ENCODE measurements around the gene HID1.

HID1 gene

GRCh38 chr17:74964988-74965622, 7.5 kb downstream of the HID1 start:
- no peak for DNase-seq

GRCh38 chr17:74964246-74964761, 8.3 kb downstream of the HID1 start:
- DNase-seq: no peak

DNA sequence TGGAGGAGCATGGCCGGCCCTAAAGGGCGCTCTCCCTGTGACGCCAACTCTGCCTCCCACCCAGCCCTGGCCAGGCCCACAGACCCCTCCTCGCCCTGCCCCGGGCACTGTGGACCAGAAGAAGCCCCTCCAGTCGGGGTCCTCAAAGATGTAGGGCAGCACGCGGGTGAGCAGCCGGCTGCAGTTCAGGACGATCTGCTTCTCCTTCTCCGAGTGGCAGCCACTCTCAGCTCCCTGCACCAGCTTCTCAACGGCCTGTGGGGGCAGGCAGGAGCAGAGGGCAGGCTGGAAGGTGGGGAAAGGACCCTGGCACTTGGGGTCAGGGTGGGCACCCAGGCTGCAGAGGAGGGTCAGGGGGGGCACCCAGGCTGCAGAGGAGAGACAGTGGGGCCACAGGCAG, 8.9 kb downstream of the HID1 start:
- DNase-seq: no peak

- no peak for DNase-seq
Observed at GRCh38 chr17:74962622-74963394, 9.8 kb downstream of the HID1 start.

- peak; percentile 83 for DNase-seq
Observed at GRCh38 chr17:74961657-74962350, 10.8 kb downstream of the HID1 start.

DNA sequence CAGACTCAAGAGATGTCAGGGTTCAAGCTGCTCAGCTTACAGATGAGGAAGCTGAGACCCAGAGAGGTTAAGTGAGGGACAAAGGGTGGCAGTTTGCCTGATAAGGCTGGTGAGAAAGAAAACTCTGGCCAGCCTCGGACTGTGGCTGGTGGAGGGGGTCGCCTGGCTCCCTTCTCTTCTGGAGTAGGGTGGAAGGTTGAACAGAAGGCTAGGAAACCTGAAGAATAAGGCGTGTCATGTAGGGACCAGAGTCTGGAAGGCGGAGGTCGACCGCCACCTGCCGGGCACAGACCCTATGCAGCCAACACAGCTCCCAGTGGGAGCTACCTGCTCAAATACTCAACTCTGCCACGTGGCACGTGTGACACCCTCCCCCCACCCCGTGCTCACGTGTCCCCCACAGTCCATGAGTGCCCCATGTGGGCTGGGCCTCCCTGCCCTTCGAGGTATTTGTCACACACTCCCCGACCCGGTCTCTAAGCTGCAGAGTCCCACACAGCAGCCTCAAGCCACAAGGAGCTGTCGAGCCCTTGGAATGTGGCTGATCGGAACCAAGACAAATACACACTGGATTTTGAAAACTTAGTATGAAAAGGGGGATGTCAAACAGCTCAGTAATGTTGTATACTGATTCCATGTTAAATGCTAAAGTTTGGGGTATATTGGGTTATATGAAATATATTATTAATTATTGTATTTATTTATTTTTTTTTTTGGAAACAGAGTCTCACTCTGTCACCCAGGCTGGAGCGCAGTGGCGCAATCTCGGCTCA, 11.8 kb downstream of the HID1 start:
- DNase-seq: peak; percentile 75

GRCh38 chr17:74959826-74960515, 12.6 kb downstream of the HID1 start:
- DNase-seq: no peak

DNA sequence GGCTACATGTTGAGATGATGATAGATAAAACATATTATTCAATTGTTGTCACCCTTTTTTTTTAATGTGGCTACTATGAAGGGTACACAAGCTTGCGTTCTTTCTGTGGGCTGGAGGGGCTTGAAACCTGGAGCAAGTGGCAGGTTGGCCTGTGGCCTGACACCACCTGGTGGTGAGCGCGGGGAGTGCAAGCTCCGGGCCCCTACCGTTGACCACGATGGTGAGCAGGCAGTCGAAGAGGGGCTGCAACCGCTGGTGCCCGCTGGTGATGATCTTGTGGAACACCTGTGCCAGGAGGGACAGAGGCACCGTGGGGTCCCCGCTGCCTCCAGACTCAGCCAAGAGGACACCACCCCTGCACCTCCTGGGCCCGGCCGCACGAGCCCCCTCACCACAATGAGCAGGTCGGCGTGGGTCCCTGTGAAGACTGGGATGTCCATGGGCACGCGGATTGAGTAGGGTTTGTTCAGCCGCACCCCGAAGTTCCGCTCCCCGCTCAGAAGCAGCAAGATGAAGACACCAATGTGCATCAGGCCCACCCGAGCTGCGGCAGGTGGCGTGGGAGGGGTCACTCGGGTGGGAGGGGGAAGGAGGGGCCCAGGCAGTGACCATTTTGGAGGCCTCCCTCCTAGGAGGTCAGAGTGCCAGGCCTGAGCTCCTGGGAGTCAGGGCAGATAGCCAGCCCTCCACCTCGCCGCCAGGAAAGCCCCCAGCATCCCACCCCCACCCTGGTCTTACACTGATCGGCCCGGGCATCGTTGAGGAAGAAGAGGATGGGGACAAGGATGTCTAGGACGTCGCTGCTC, 14.4 kb downstream of the HID1 start:
- DNase-seq: peak; percentile 79

DNA sequence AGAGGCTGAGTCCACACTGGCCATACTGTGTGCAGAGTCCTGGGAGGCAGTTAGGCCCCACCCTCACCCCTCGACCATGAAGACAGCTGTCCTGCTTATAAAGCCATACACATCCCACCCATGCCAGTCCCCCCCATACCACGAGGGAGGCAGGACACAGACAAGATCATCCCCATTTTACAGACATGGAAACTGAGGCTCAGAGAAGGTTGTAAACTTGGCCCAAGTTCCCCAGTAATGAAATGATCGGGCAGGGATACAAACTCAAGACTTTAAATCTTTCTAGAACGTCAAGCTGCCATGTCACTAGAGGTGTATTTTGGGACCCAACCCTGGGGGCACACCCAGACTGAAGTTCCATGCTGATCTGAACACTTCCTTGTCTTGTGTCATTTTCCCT, 16.5 kb downstream of the HID1 start:
- DNase-seq: no peak

DNA sequence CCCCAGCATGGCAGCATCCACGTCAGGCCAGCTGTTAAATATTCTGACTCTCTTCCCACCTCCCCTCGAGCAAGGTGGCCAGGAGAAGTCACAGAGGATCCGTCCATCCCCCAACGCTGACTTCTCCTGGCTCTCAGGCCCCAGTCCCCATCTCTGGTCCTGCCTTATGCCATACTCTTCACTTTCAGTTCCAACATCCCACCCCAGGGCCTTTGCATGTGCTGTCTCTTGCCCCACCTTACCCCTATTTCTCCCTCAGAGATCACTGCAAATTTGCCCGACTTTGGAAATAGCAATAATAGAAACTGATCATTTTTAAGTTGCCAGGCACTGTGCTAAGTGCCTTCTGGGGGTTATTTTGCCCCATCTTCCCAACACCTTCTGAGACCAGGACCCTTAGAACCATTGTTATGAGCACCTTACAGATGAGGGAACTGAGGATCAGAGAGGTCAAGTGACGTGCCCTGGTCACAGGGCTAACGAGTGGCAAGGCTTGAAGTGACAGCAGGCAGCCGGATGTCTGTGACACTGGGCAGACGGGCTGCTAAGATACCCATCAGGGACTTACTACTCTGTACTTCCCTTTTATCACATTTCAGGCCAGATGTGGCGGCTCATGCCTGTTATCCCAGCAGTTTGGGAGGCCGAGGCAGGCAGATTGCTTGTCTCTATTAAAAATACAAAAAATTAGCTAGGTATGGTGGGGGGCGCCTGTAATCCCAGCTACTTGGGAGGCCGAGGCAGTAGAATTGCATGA, 17.7 kb downstream of the HID1 start:
- DNase-seq: no peak

- DNase-seq: no peak
Observed at GRCh38 chr17:74954115-74954514, 18.4 kb downstream of the HID1 start.

GRCh38 chr17:74953134-74953687, 19.3 kb downstream of the HID1 start:
- no peak for DNase-seq

GRCh38 chr17:74952431-74953133, 20.0 kb downstream of the HID1 start:
- DNase-seq: no peak

DNA sequence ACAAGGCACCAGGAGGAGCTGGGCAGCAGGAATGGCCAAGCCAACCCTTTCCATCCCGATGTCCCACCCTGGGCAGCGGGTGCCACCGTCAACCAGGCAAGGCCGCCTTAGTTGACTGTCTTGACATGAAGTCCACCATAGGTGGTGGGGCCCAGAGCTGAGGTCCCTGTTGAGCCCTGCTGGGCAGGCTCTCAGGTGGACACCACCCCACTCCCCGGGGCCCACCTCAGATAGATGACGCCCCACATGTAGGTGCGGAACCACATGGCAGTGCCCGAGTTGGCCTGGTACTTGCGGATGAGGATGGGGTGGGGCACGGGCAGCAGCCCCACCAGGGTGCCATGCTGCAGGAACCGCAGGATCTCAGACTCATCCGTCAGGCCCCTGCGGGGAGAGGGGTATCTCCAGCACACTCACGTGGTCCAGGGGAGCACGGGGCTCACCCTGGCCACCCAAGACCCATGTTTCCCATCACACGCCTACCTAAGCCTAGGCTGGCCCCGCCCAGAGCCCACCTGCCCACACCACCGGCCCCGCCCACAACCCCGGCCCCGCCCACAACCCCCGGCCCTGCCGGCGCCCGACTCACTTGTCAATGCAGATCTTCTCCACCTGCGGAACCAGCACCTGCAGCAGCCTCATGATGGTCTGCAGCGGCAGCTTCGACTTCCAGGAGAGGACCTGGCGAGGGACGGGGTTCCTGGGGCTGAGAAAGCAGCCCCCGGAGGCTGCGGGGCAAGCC, 20.7 kb downstream of the HID1 start:
- no peak for DNase-seq

GRCh38 chr17:74951065-74951464, 21.5 kb downstream of the HID1 start:
- no peak for DNase-seq

DNA sequence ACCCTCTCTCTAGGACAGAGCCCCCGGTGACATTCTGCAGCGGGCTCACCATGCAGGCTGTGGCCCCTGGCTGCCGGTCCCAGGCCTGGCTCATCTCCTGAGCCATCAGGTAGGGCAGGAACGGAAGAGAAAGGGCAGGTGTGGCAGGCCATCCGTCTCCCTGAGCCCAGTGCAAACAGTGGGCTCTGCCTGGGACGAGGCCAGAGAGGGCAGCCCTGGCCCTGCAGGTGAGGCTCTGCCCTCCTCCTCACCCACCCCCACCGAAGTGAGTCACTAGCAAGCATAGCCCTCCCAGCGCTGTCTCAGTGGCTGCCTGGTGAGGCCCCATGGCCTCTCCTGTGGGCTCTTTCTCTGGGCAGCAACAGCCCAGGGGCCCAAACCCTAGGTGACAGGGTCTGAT, 22.4 kb downstream of the HID1 start:
- DNase-seq: no peak

- no peak for DNase-seq
Observed at GRCh38 chr17:74949455-74950115, 23.0 kb downstream of the HID1 start.

GRCh38 chr17:74947041-74947754, 25.4 kb downstream of the HID1 start:
- no peak for DNase-seq
